D341Med (cell line): ENCODE data around the gene KRTAP20-3.

Experiments used
- DNase-seq: peaks from one replicate; pipeline ENCODE4 v3.0.0; 2012; ENCODE audit warnings: low spot score

KRTAP20-3 gene

DNA sequence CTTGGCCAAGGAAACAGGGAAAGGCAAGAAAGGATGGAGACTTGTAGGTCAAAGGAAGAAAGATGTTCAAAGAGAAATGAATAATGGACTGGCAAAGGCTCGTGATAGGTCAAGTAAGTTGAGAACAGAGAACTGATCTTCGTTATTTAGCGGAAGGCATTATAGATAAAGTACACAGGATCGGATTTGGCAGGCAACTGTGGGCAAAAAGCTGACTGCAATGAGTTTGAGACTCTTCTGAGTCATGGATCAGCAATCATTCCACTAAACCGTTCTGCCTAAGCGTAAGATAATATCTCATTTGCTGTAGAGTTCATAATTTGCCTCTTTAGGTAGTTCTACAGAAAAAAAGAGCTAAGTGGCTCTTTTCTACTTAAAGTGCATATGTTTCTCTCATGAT lies 41.8 kb downstream of the KRTAP20-3 start:
- DNase-seq = no peak

DNA sequence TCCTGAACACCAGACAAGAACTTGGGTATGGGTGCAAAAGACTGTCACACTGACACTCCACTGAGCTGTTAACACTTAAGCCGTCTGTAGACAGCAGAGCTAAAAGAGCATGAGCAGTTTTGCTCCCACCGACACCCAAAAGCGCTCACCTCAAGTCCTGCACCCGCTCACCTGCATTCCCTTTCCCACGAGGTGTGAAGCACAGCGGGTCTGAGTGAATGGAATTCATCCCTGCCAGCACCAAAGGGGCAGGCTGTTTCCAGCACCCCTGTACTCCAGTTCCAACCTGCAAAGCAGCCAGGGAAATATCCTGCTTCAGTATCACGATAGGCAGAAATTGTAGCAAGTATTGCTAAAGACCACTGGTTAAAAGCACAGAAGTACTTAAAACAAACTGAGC lies 47.2 kb downstream of the KRTAP20-3 start:
- no peak for DNase-seq
